HG03135 (cell line): Measurements from ENCODE around the gene ANP32D.
A peak's percentile ranks its signal among the peaks of the same experiment; 100 is the strongest.
"Not testable (repeated sequence)": the region's sequence is repeated elsewhere in the genome, so short reads cannot be mapped to it uniquely, and the experiment has no call there.

Experiments used
- ATAC-seq: cut with Tn5 transposase; IDR thresholded peaks from one replicate; pipeline ENCODE4 v1.9.1; 2021; ENCODE audit warnings: mild to moderate bottlenecking, moderate library complexity; ENCODE audit not compliant: unreplicated experiment

Gene ANP32D

GRCh38 chr12:48489456-48489855 is 17.1 kb downstream of the ANP32D start:
- not testable (repeated sequence) for ATAC-seq

- not testable (repeated sequence) for ATAC-seq
Measured at GRCh38 chr12:48500281-48500680, 27.9 kb downstream of the ANP32D start.

- ATAC-seq = not testable (repeated sequence)
Measured at GRCh38 chr12:48506836-48507235, 34.5 kb downstream of the ANP32D start.

GRCh38 chr12:48508987-48509386 is 36.6 kb downstream of the ANP32D start:
- ATAC-seq = no peak

GRCh38 chr12:48510111-48510510 is 37.8 kb downstream of the ANP32D start:
- no peak for ATAC-seq

- ATAC-seq = peak; percentile 75
Measured at GRCh38 chr12:48512855-48513254, 40.5 kb downstream of the ANP32D start.

GRCh38 chr12:48514728-48515127 is 42.4 kb downstream of the ANP32D start:
- no peak for ATAC-seq

- not testable (repeated sequence) for ATAC-seq
Measured at GRCh38 chr12:48520381-48520780, 48.0 kb downstream of the ANP32D start.
